Activated CD8-positive, alpha-beta memory T cell treated with anti-CD3 and anti-CD28 coated beads, Interleukin-2, amount 10 ng/mL, durations not matched to agents 7 days and 5 days (primary cell): ENCODE measurements around the gene MEIS1. TPM values are rescaled to one million over a fixed set of nuclear protein-coding genes. Genes with fewer than 3 reads are reported as not detected.

Experiments used
- ATAC-seq: fragments of 150-1000 bp; cut with Tn5 transposase; one replicate; pipeline ENCODE4 v1.10.0; 2021; ENCODE audit warnings: moderate library complexity
- CTCF ChIA-PET: fragments of 350-600 bp; sonication (Branson Sonifier 250); formaldehyde crosslinking; loops from one replicate; lab custom pipeline; 2021; ENCODE audit warnings: antibody characterized with exemption; lab: Charles Lee
- DNase-seq: peaks from one replicate; pipeline ENCODE4 v3.0.0-alpha.2; 2020
- H3K27ac Mint-ChIP-seq: one replicate; pipeline ENCODE4 v1.8.0; 2021; ENCODE audit warnings: mild to moderate bottlenecking, mixed read lengths
- H3K27me3 Mint-ChIP-seq: one replicate; pipeline ENCODE4 v1.8.0; 2021; ENCODE audit warnings: mixed read lengths
- H3K36me3 Mint-ChIP-seq: one replicate; pipeline ENCODE4 v1.8.0; 2021; ENCODE audit warnings: mild to moderate bottlenecking, mixed read lengths
- H3K4me1 Mint-ChIP-seq: one replicate; pipeline ENCODE4 v1.8.0; 2021; ENCODE audit warnings: mixed read lengths
- H3K4me3 Mint-ChIP-seq: one replicate; pipeline ENCODE4 v1.8.0; 2021; ENCODE audit warnings: mild to moderate bottlenecking, moderate library complexity, mixed read lengths
- H3K9me3 Mint-ChIP-seq: one replicate; pipeline ENCODE4 v1.8.0; 2022; ENCODE audit warnings: low read depth, mixed read lengths
- total RNA-seq, 2 experiments: library from RNA; stranded (reverse); gene quantifications; one replicate each; pipeline ENCODE4 v1.2.3, GENCODE V29; 2021

The MEIS1 gene
- total RNA-seq, 2 experiments from 2014 or later, result not detected

DNA sequence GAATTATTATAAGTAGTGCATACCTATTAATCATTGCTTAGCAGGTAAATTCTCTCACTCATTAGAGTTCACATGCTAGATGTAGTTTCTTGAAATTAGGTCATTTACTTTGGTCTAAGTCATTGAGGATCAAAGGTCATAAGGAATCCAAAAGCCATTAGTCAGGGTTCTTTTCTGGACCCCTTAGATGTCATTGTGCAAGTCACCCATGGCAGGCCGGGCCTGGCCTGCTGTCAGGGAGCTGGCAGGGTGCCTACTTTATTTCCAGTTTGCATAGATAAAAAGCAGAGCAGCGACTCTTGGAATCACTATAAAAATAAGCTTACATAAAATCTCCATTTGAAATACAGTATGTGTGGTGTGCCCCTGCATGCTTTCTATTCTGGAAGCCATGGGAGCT lies 91.3 kb downstream of the MEIS1 start:
- H3K36me3 Mint-ChIP-seq, result no peaks in the 10 kb centered on the region
- CTCF ChIA-PET, result no interaction called here

GRCh38 chr2:66528974-66529724 lies 94.2 kb downstream of the MEIS1 start:
- ATAC-seq (no peak), DNase-seq (no peak)
- Mint-ChIP-seq H3K27ac (no peak overlapping the region), H3K4me3 (no peak overlapping the region), H3K36me3 (no peaks in the 10 kb centered on the region), H3K4me1 (no peaks in the 10 kb centered on the region), H3K9me3 (no peaks in the 10 kb centered on the region), H3K27me3 (no peaks in the 10 kb centered on the region)
- CTCF ChIA-PET, result no interaction called here

More for the DNA sequence above, 91.3 kb downstream of the MEIS1 start:
- Mint-ChIP-seq H3K27ac (no peak overlapping the region), H3K4me3 (no peak overlapping the region), H3K4me1 (no peaks in the 10 kb centered on the region), H3K27me3 (no peaks in the 10 kb centered on the region), H3K9me3 (no peaks in the 10 kb centered on the region)
- ATAC-seq (no peak), DNase-seq (no peak)

- no peak for DNase-seq
- ATAC-seq, result no peak
- no peaks in the 10 kb centered on the region for H3K27me3 Mint-ChIP-seq
- no peaks in the 10 kb centered on the region for H3K36me3 Mint-ChIP-seq
- H3K9me3 Mint-ChIP-seq, result no peaks in the 10 kb centered on the region
- H3K4me1 Mint-ChIP-seq, result no peaks in the 10 kb centered on the region
- H3K4me3 Mint-ChIP-seq, result no peak overlapping the region
- H3K27ac Mint-ChIP-seq, result no peak overlapping the region
- CTCF ChIA-PET, result no interaction called here
Measured at GRCh38 chr2:66530651-66531050, 95.7 kb downstream of the MEIS1 start.

DNA sequence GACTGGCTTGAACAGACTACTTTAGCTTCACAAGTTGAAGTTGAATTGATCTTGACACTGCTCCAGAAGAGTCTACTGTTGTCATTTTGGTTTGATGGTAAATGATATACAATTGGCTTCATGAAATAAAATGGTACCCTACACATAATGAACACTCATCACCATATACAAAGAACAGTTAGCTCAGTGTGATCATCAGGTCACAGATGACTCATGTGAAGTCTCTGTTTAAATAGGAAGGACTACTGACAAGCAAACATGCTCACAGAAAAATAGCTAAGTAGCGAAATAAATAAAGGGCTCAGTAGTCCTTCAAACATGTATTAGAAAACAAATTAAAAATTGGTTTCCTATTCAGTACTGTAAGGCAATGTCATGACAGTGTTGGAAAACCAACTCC lies 96.2 kb downstream of the MEIS1 start:
- H3K36me3 Mint-ChIP-seq, result no peaks in the 10 kb centered on the region
- DNase-seq (no peak), ATAC-seq (no peak)
- CTCF ChIA-PET, result no interaction called here
- H3K27ac Mint-ChIP-seq, result no peak overlapping the region
- no peak overlapping the region for H3K4me3 Mint-ChIP-seq
- no peaks in the 10 kb centered on the region for H3K27me3 Mint-ChIP-seq
- H3K4me1 Mint-ChIP-seq, result no peaks in the 10 kb centered on the region
- no peaks in the 10 kb centered on the region for H3K9me3 Mint-ChIP-seq

GRCh38 chr2:66531567-66531966 lies 96.6 kb downstream of the MEIS1 start:
- ATAC-seq, result no peak

GRCh38 chr2:66532972-66533868 lies 98.3 kb downstream of the MEIS1 start:
- CTCF ChIA-PET, result interaction anchor here (0.8 kb wide), 1 partner anchor 12 kb away, joined by 3 read pairs; no protein-coding TSS in a partner anchor
- Mint-ChIP-seq H3K27ac (no peak overlapping the region), H3K36me3 (no peaks in the 10 kb centered on the region), H3K9me3 (no peaks in the 10 kb centered on the region), H3K4me3 (no peak overlapping the region), H3K27me3 (no peaks in the 10 kb centered on the region), H3K4me1 (no peaks in the 10 kb centered on the region)
- ATAC-seq, result no peak
- DNase-seq, result no peak

More at GRCh38 chr2:66531567-66531966, 96.6 kb downstream of the MEIS1 start:
- H3K4me1 Mint-ChIP-seq, result no peaks in the 10 kb centered on the region
- H3K36me3 Mint-ChIP-seq, result no peaks in the 10 kb centered on the region
- no peaks in the 10 kb centered on the region for H3K27me3 Mint-ChIP-seq
- no peak overlapping the region for H3K27ac Mint-ChIP-seq
- no peaks in the 10 kb centered on the region for H3K9me3 Mint-ChIP-seq
- no peak overlapping the region for H3K4me3 Mint-ChIP-seq
- CTCF ChIA-PET, result no interaction called here
- DNase-seq, result no peak

- CTCF ChIA-PET, result no interaction called here
- Mint-ChIP-seq H3K36me3 (no peaks in the 10 kb centered on the region), H3K27ac (no peak overlapping the region), H3K9me3 (no peaks in the 10 kb centered on the region), H3K27me3 (no peaks in the 10 kb centered on the region), H3K4me3 (no peak overlapping the region), H3K4me1 (no peaks in the 10 kb centered on the region)
- DNase-seq, result no peak
- ATAC-seq, result no peak
Measured at GRCh38 chr2:66534461-66534860, 99.5 kb downstream of the MEIS1 start.

DNA sequence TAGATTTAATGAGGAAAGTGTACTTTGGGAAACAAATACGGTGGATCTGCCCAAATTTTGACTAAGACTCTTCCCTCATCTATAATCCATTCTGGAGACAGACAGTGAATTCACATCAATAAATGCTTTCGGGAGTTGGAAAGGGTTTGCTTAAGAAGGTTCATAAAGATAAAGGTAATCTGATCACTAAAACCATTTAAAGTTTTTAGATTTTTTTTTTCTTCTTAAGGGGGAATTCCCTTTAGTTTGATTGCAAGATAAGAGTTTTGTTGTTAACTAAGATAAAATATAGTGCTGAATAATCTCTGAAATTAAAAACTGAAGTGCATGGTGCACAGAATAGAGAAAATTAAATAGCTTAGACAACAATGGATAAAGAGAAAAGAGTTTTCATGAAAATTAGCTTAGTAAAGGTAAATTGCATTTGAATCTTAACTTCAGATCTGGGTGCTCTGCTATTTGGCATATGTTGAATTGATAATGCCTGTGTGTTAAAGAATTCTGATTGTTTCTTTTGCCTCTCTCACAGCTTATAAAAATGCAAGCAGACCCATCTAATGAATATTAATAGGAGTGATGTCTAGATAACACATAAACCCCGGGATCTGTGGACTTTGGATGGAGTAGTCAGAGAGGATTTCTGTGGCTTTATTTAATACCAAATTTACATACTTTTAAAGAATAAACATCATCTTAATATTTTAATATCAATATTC lies 100.8 kb downstream of the MEIS1 start:
- no peak for ATAC-seq
- no peaks in the 10 kb centered on the region for H3K9me3 Mint-ChIP-seq
- H3K27me3 Mint-ChIP-seq, result no peaks in the 10 kb centered on the region
- CTCF ChIA-PET, result no interaction called here
- no peaks in the 10 kb centered on the region for H3K36me3 Mint-ChIP-seq
- no peaks in the 10 kb centered on the region for H3K4me1 Mint-ChIP-seq
- no peak for DNase-seq
- no peak overlapping the region for H3K4me3 Mint-ChIP-seq
- H3K27ac Mint-ChIP-seq, result no peak overlapping the region

- DNase-seq (no peak), ATAC-seq (no peak)
- Mint-ChIP-seq H3K27me3 (no peaks in the 10 kb centered on the region), H3K4me1 (no peaks in the 10 kb centered on the region), H3K9me3 (no peaks in the 10 kb centered on the region), H3K36me3 (no peaks in the 10 kb centered on the region), H3K27ac (no peak overlapping the region), H3K4me3 (no peak overlapping the region)
- CTCF ChIA-PET, result no interaction called here
Measured at GRCh38 chr2:66536290-66536673, 101.4 kb downstream of the MEIS1 start.

- Mint-ChIP-seq H3K4me3 (no peak overlapping the region), H3K27me3 (no peaks in the 10 kb centered on the region), H3K4me1 (no peaks in the 10 kb centered on the region), H3K36me3 (no peaks in the 10 kb centered on the region), H3K9me3 (no peaks in the 10 kb centered on the region), H3K27ac (no peak overlapping the region)
- DNase-seq (no peak), ATAC-seq (no peak)
- CTCF ChIA-PET, result no interaction called here
Measured at GRCh38 chr2:66536997-66537396, 102.1 kb downstream of the MEIS1 start.

DNA sequence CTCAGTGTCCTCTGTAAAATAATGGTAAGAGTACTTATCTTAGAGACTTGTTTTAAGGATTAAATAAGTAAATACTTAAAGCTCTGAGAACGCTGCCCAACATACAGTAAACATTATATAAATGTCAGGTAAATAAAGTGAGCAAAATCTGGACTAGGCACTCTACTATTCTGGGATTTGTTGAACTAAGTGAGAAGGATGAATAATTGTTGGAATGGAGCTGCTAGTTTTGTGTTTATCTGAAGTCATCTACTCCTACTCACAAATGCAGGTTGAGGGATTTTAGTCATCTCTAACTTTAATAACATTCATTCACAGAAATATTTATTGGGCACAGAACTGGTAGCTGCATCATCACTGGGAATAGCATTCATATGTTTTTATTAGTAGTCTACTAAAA lies 103.4 kb downstream of the MEIS1 start:
- H3K27ac Mint-ChIP-seq, result no peak overlapping the region
- CTCF ChIA-PET, result no interaction called here
- H3K9me3 Mint-ChIP-seq, result no peaks in the 10 kb centered on the region
- H3K4me1 Mint-ChIP-seq, result no peaks in the 10 kb centered on the region
- H3K4me3 Mint-ChIP-seq, result no peak overlapping the region
- DNase-seq (no peak), ATAC-seq (no peak)
- H3K36me3 Mint-ChIP-seq, result no peaks in the 10 kb centered on the region
- H3K27me3 Mint-ChIP-seq, result no peaks in the 10 kb centered on the region

- no peak for ATAC-seq
- H3K27ac Mint-ChIP-seq, result no peak overlapping the region
- no peak for DNase-seq
- no peaks in the 10 kb centered on the region for H3K4me1 Mint-ChIP-seq
- CTCF ChIA-PET, result no interaction called here
- no peaks in the 10 kb centered on the region for H3K9me3 Mint-ChIP-seq
- H3K4me3 Mint-ChIP-seq, result no peak overlapping the region
- no peaks in the 10 kb centered on the region for H3K27me3 Mint-ChIP-seq
- no peaks in the 10 kb centered on the region for H3K36me3 Mint-ChIP-seq
Measured at GRCh38 chr2:66539452-66539851, 104.5 kb downstream of the MEIS1 start.

DNA sequence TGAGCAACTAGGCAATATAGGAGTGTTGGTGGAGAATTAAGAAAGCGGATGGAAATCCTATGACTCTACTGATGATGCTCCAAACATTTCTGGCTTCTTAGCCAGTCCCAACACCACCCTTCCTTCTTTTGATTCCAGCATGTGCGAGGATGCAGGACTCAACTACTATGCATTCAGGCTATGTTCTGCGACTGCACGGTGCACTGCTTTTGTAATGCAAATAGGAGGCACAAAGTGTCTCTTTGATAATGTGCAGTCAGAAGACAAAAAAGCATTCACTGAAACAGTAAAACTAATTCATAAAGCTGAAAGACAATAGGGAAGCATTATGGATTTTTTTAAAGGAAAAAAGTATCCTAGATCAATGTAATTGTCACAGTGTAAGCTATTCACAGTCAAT lies 106.7 kb downstream of the MEIS1 start:
- Mint-ChIP-seq H3K27ac (no peak overlapping the region), H3K27me3 (no peaks in the 10 kb centered on the region), H3K4me3 (no peak overlapping the region), H3K9me3 (no peaks in the 10 kb centered on the region), H3K4me1 (no peaks in the 10 kb centered on the region), H3K36me3 (no peaks in the 10 kb centered on the region)
- DNase-seq (no peak), ATAC-seq (no peak)
- CTCF ChIA-PET, result no interaction called here
